ENCODE data around the gene TXN2.

The TXN2 gene

DNA sequence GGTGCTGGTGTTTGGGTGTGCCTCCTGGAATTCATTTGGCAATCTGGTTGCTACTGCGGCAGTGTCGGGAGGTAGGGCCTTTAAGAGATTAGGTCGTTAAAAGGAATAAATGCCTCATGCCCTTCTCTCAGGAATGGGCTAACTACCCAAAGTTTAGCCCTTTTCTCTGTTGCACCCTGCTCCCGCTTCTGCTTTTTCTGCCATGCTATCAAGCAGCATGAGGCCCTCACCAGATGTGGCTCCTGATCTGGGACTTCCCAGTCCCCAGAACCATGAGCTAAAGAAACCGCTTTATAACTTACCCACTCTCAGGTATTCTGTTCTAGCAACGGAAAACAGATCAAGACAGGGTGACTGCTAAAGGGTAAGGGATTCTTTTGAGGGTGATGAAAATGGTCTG lies 41.2 kb upstream of the TXN2 start:
- no peak for TF ChIP-seq TCF12 (IDR thresholded peaks at IDR 0.05; ENCODE audit: low read depth)
- TF ChIP-seq, protein P1, sequence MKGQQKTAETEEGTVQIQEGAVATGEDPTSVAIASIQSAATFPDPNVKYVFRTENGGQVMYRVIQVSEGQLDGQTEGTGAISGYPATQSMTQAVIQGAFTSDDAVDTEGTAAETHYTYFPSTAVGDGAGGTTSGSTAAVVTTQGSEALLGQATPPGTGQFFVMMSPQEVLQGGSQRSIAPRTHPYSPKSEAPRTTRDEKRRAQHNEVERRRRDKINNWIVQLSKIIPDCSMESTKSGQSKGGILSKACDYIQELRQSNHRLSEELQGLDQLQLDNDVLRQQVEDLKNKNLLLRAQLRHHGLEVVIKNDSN (IDR thresholded peaks at IDR 0.05), result no peak
- no peak for TF ChIP-seq TEAD4 (IDR thresholded peaks at IDR 0.05)

DNA sequence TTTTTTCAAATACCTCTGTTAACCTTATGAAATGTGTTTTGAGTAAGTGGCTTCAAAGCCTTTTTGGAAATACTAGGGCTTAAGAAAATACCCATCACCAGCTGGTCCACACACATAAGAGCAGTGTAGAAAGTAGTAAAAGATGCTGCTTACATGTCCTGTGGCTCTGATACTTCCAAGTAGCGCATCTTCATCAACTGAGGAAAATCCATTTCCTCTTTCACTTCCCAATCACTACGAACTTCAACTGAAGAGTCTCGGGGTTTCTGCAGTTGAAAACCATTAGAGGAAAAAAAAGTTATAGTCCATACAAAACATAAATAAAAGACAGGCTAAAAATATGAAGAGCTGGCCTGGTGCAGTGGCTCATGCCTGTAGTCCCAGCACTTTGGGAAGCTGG lies 39.0 kb upstream of the TXN2 start:
- TF ChIP-seq CREB1 (IDR thresholded peaks at IDR 0.05; ENCODE audit: low read depth) (no peak), MAX (IDR thresholded peaks at IDR 0.05) (no peak)

GRCh38 chr22:36514766-36515165 lies 33.3 kb upstream of the TXN2 start:
- TF ChIP-seq, protein P1 (IDR thresholded peaks at IDR 0.05), result no peak
- TF ChIP-seq RAD21 (IDR thresholded peaks at IDR 0.05; ENCODE audit: low read depth), result no peak
- no peak for TF ChIP-seq TEAD4 (IDR thresholded peaks at IDR 0.05)
- no peak for TF ChIP-seq YY1 (IDR thresholded peaks at IDR 0.05; ENCODE audit: low read depth)
- no peak for TF ChIP-seq TAF1 (IDR thresholded peaks at IDR 0.05; ENCODE audit: low read depth)
- TF ChIP-seq NFIC (IDR thresholded peaks at IDR 0.05), result no peak
- no peak for TF ChIP-seq MAX (IDR thresholded peaks at IDR 0.05)
- no peak for TF ChIP-seq TCF12 (IDR thresholded peaks at IDR 0.05; ENCODE audit: low read depth)
- TF ChIP-seq CREB1 (IDR thresholded peaks at IDR 0.05; ENCODE audit: low read depth), result no peak
- no peak for TF ChIP-seq EGR1 (IDR thresholded peaks at IDR 0.05)
- no peak for TF ChIP-seq REST (IDR thresholded peaks at IDR 0.05; ENCODE audit: low read depth)
- no peak for TF ChIP-seq FOXM1 (IDR thresholded peaks at IDR 0.05; ENCODE audit: borderline replicate concordance, low read depth)
- no peak for TF ChIP-seq EP300 (IDR thresholded peaks at IDR 0.05; ENCODE audit: borderline replicate concordance)
- no peak for TF ChIP-seq ZBTB7A (IDR thresholded peaks at IDR 0.05; ENCODE audit: low read depth)
- TF ChIP-seq CEBPB (IDR thresholded peaks at IDR 0.05), result no peak

GRCh38 chr22:36512991-36513390 lies 31.6 kb upstream of the TXN2 start:
- TF ChIP-seq ZBTB7A (IDR thresholded peaks at IDR 0.05; ENCODE audit: low read depth) (no peak), TAF1 (IDR thresholded peaks at IDR 0.05; ENCODE audit: low read depth) (no peak), EP300 (IDR thresholded peaks at IDR 0.05; ENCODE audit: borderline replicate concordance) (no peak), FOXM1 (IDR thresholded peaks at IDR 0.05; ENCODE audit: borderline replicate concordance, low read depth) (no peak)

GRCh38 chr22:36512333-36512732 lies 30.9 kb upstream of the TXN2 start:
- TF ChIP-seq TEAD4 (IDR thresholded peaks at IDR 0.05) (no peak), TAF1 (IDR thresholded peaks at IDR 0.05; ENCODE audit: low read depth) (no peak), FOXM1 (IDR thresholded peaks at IDR 0.05; ENCODE audit: borderline replicate concordance, low read depth) (no peak), YY1 (IDR thresholded peaks at IDR 0.05; ENCODE audit: low read depth) (no peak), EGR1 (IDR thresholded peaks at IDR 0.05) (no peak), NFIC (IDR thresholded peaks at IDR 0.05) (no peak)
- TF ChIP-seq, protein P1 (IDR thresholded peaks at IDR 0.05), result no peak

DNA sequence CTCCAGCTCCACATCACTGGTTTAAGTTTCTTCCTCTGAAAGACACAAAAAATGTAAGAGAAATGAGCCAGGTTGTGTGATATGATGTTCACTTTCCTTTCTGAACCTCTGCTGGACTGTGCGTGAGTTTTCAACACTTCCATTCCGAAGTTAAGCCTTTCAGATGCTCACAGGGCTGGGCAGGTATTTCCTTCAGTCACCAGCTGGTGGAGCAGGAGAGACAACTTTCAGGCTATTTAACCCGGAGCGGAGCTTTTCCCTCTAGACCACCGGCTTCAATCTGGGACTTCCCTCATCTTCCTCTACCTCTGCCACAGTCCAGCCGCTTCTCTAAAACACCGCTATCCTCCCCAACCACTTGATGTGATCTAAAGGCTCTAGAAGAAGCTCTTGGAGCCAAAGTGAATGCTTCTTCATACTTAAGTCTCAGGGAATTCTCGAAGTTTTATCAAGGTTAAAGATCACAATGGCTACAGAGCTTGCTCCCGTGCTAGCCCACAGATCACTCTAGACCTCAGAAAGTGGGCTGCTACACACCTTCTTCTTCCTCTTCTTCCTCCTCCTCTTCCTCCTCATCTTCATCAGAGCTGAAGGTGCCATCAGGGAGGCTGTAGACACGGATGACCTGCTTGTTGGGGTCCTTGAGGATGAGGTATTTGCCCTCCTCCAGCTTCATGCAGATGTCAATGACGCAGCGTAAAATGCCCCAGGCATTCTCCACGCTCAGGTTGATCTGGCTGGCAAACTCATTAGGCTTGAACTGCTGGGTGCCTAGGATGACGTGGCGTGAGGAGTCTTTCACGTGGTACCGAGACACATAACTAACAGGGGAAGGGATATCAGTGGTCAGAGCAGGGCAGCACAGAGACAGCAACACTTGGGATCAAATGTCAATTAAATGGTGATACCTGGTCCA lies 29.8 kb upstream of the TXN2 start:
- no peak for TF ChIP-seq TAF1 (IDR thresholded peaks at IDR 0.05; ENCODE audit: low read depth)
- peak; percentile 27; the same call in 1 of the 2 replicates for TF ChIP-seq RAD21 (IDR thresholded peaks at IDR 0.05; ENCODE audit: low read depth)
- no peak for TF ChIP-seq EP300 (IDR thresholded peaks at IDR 0.05; ENCODE audit: borderline replicate concordance)
- no peak for TF ChIP-seq YY1 (IDR thresholded peaks at IDR 0.05; ENCODE audit: low read depth)

- TF ChIP-seq CEBPB (IDR thresholded peaks at IDR 0.05) (peak; percentile 72), EGR1 (IDR thresholded peaks at IDR 0.05) (no peak)
Measured at GRCh38 chr22:36510384-36510783, 28.9 kb upstream of the TXN2 start.

DNA sequence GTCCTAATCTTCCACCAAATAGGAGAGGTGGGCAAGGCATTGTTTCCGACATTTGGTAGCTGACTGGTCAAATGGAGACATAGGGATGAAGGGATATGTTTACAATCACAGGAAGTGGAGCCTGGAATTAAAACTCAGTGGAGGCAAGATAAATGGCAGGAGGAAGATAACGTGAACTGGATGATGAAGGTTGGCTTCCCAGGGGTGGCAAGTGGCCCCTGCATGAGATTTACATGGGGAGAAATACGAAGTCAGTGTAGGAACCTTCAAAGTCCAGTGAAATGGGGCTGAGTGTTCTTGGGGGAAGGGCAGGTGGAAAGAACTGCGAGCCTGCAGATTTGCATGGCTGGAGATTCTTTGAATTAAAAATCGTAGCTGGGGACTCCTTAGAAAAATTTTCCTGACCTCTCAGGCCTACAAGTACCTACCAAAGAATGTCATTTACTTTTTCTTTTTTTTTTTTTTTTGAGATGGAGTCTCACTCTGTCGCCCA lies 26.1 kb upstream of the TXN2 start:
- no peak for TF ChIP-seq MAX (IDR thresholded peaks at IDR 0.05)
- no peak for TF ChIP-seq ZBTB7A (IDR thresholded peaks at IDR 0.05; ENCODE audit: low read depth)
- no peak for TF ChIP-seq NFIC (IDR thresholded peaks at IDR 0.05)
- no peak for TF ChIP-seq EP300 (IDR thresholded peaks at IDR 0.05; ENCODE audit: borderline replicate concordance)
- TF ChIP-seq CREB1 (IDR thresholded peaks at IDR 0.05; ENCODE audit: low read depth), result no peak
- TF ChIP-seq FOXM1 (IDR thresholded peaks at IDR 0.05; ENCODE audit: borderline replicate concordance, low read depth), result no peak
- no peak for TF ChIP-seq RAD21 (IDR thresholded peaks at IDR 0.05; ENCODE audit: low read depth)
- TF ChIP-seq, protein P1 (IDR thresholded peaks at IDR 0.05), result no peak
- TF ChIP-seq REST (IDR thresholded peaks at IDR 0.05; ENCODE audit: low read depth), result no peak

All from Ishikawa (cell line).